K562 (cell line): ENCODE data around the gene GADD45B. TPM values are rescaled to one million over a fixed set of nuclear protein-coding genes. Genes with fewer than 3 reads are reported as not detected.

Experiments
- ATAC-seq: fragments of 200-7000 bp; cut with Tn5 transposase; 3 replicates; pipeline ENCODE4 v1.9.1; 2020; ENCODE audit warnings: moderate library complexity
- BruUV-seq: library from RNA; stranded (reverse); fragments of 400-500 nt; replicated peaks from 2 replicates; lab custom pipeline; 2021; lab: Mats Ljungman, UMichigan
- CTCF ChIA-PET: fragments of 300-600 bp; formaldehyde crosslinking; extraction: SDS; loops from one replicate; lab custom pipeline; 2021; ENCODE audit warnings: low intra/inter-chr PET ratio; lab: Yijun Ruan, JAX
- POLR2A ChIA-PET: fragments of 300-600, 350-650 bp; sonication (Branson Sonifier 250); formaldehyde crosslinking; extraction: SDS; loops from one replicate; lab custom pipeline; 2021; ENCODE audit warnings: antibody characterized with exemption, inconsistent platforms; lab: Yijun Ruan, JAX
- DNase-seq, 4 experiments: peaks; one replicate each; pipeline versions ENCODE4 v3.0.0 to v3.0.0-alpha.2; 2011 to 2018; ENCODE audit warnings: low spot score in 3 of 4, mixed read lengths in 3 of 4; ENCODE audit errors: extremely low read depth in 1 of 4
- FAIRE-seq: peaks from 2 replicates; lab custom pipeline; 2011; peaks lifted over from hg19 to GRCh38; lab: Jason Lieb, UNC
- H2AFZ ChIP-seq: 2 replicates; pipeline ENCODE4 v1.6.0; 2011; ENCODE audit warnings: low read depth, low read length, control low read depth, inconsistent platforms
- H3K27ac ChIP-seq: fragments of 200-600 bp; 3 replicates; pipeline ENCODE4 v1.8.0; 2011; ENCODE audit warnings: low read depth, mild to moderate bottlenecking, control low read depth, inconsistent platforms, low read length, moderate library complexity, mixed read lengths; ENCODE audit errors: extremely low read depth
- H3K27me3 ChIP-seq, 2 experiments: fragments of 300-600 bp in 1 of 2; 2 replicates in 1 of 2; 3 replicates in 1 of 2; pipeline versions ENCODE4 v1.6.0 to v1.8.0; 2011; ENCODE audit warnings: inconsistent platforms in 2 of 2, low read length in 2 of 2, mild to moderate bottlenecking in 1 of 2, mixed read lengths in 1 of 2, moderate library complexity in 1 of 2; ENCODE audit not compliant: control insufficient read depth in 2 of 2, insufficient read depth in 2 of 2
- H3K36me3 ChIP-seq: fragments of 300-600 bp; 3 replicates; pipeline ENCODE4 v1.8.0; 2011; ENCODE audit warnings: mild to moderate bottlenecking, low read length, inconsistent platforms; ENCODE audit not compliant: control insufficient read depth, insufficient read depth
- H3K4me1 ChIP-seq, 2 experiments: fragments of 200-600 bp in 1 of 2; replicated peaks in 1 of 2; 2 replicates in 1 of 2; 3 replicates in 1 of 2; pipeline versions ENCODE4 v1.5.1 to v1.8.0; 2011; ENCODE audit warnings: inconsistent platforms in 2 of 2, low read length in 2 of 2, mild to moderate bottlenecking in 1 of 2, mixed read lengths in 1 of 2, moderate library complexity in 1 of 2; ENCODE audit not compliant: control insufficient read depth in 2 of 2, insufficient read depth in 2 of 2
- H3K4me2 ChIP-seq: 2 replicates; pipeline ENCODE4 v1.6.1; 2011; ENCODE audit warnings: low read length, control low read depth, inconsistent platforms, mixed read lengths; ENCODE audit not compliant: insufficient read depth
- H3K4me3 ChIP-seq: fragments of 200-600 bp; sonication (generic), shearing (Covaris generic); 2 replicates; pipeline ENCODE4 v1.5.1; 2016; ENCODE audit warnings: control low read depth, inconsistent platforms
- H3K79me2 ChIP-seq: fragments of 200-600 bp; 3 replicates; pipeline ENCODE4 v1.8.0; 2011; ENCODE audit warnings: low read length, inconsistent platforms; ENCODE audit not compliant: control insufficient read depth, insufficient read depth
- H3K9ac ChIP-seq, 2 experiments: 2 replicates each; pipeline versions ENCODE4 v1.6.0 to v1.6.1; 2011; ENCODE audit warnings: low read depth in 2 of 2, low read length in 2 of 2, control low read depth in 1 of 2, inconsistent platforms in 1 of 2, mild to moderate bottlenecking in 1 of 2, mixed read lengths in 1 of 2; ENCODE audit not compliant: insufficient read depth in 1 of 2
- H3K9me1 ChIP-seq: one replicate; pipeline ENCODE4 v1.6.0; 2011; ENCODE audit warnings: inconsistent platforms, mild to moderate bottlenecking, low read length, moderate library complexity; ENCODE audit not compliant: control insufficient read depth, insufficient read depth
- H3K9me3 ChIP-seq: replicated peaks from 2 replicates; pipeline ENCODE4 v1.5.1; 2011; ENCODE audit warnings: low read depth, low read length, inconsistent platforms; ENCODE audit not compliant: control insufficient read depth, insufficient read depth
- H4K20me1 ChIP-seq: replicated peaks from 2 replicates; pipeline ENCODE4 v1.6.1; 2011; ENCODE audit warnings: low read length, inconsistent platforms, mixed read lengths; ENCODE audit not compliant: control insufficient read depth, insufficient read depth
- CREBBP ChIP-seq: IDR thresholded peaks from one replicate; pipeline ENCODE4 v1.6.1; 2012; ENCODE audit warnings: low read depth, mild to moderate bottlenecking, control low read depth, inconsistent platforms, low read length
- HNRNPL ChIP-seq: fragments of 200-400 bp; formaldehyde crosslinking; IDR thresholded peaks from 2 replicates; pipeline ENCODE4 v1.6.1; 2017; ENCODE audit warnings: low read depth, mild to moderate bottlenecking, low read length
- HNRNPLL ChIP-seq: fragments of 200-400 bp; formaldehyde crosslinking; IDR thresholded peaks from 2 replicates; pipeline ENCODE4 v1.6.1; 2017; ENCODE audit warnings: low read length, low read depth, mild to moderate bottlenecking; ENCODE audit not compliant: poor library complexity, severe bottlenecking
- KDM1A ChIP-seq, 2 experiments: fragments of 450-650 bp; IDR thresholded peaks; 2 replicates each; pipeline ENCODE4 v1.6.1; 2016; ENCODE audit warnings: mild to moderate bottlenecking in 2 of 2
- NCOA1 ChIP-seq: fragments of 450-650 bp; IDR thresholded peaks from 2 replicates; pipeline ENCODE4 v1.6.1; 2016; ENCODE audit warnings: low read depth
- RBM25 ChIP-seq: fragments of 200-400 bp; formaldehyde crosslinking; IDR thresholded peaks from 2 replicates; pipeline ENCODE4 v1.6.1; 2018; ENCODE audit warnings: low read length, low read depth, moderate library complexity; ENCODE audit not compliant: severe bottlenecking
- ZBED1 ChIP-seq: IDR thresholded peaks from 2 replicates; pipeline ENCODE4 v1.6.1; 2014
- ZNF146 ChIP-seq: IDR thresholded peaks from one replicate; pipeline ENCODE4 v1.6.1; 2018; ENCODE audit warnings: missing compliant biosample characterization; ENCODE audit not compliant: unreplicated experiment
- ZNF174 ChIP-seq: fragments of 250-450 bp; sonication (Bioruptor Pico); IDR thresholded peaks from 2 replicates; pipeline ENCODE4 v1.4.0; 2020; ENCODE audit warnings: mild to moderate bottlenecking
- ZNF197 ChIP-seq: fragments of 200-800 bp; sonication (Bioruptor generic); IDR thresholded peaks from 2 replicates; pipeline ENCODE4 v1.6.1; 2016; ENCODE audit warnings: low read depth, missing genetic modification characterization, missing compliant biosample characterization
- ZNF584 ChIP-seq: fragments of 200-800 bp; sonication (Bioruptor generic); IDR thresholded peaks from 2 replicates; pipeline ENCODE4 v1.6.1; 2016; ENCODE audit warnings: low read depth, mild to moderate bottlenecking, missing genetic modification characterization, missing compliant biosample characterization
- WGBS: fragments of 100-300 bp; shearing (Covaris generic); methylation state at CpG from one replicate; pipeline ENCODE4 v1.1.6; 2016; ENCODE audit warnings: low coverage, mixed read lengths; ENCODE audit not compliant: insufficient coverage; ENCODE audit errors: missing lambda C conversion rate; 5-methylcytosine and 5-hydroxymethylcytosine counted together
- in situ Hi-C: fragments of 300-500 bp; cut with MboI; formaldehyde crosslinking; loops from 4 replicates; pipeline ENCODE4 v1.15.0; 2018; ENCODE audit warnings: inconsistent platforms, mixed read lengths
- intact Hi-C: fragments of 100-400 bp; cut with micrococcal nuclease; formaldehyde crosslinking; loops from 2 replicates; pipeline ENCODE4 v1.14.2; 2022
- polyA plus RNA-seq, 8 experiments: library from polyadenylated mRNA; depleted of rRNA in 4 of 8; stranded (reverse) in 5 of 8; unstranded in 3 of 8; fragments of >200 nt; fragmentation: Nextera tagmentation in 2 of 8; fragmentation: Illumina TruSeq in 1 of 8; extraction: Ambion mirVana in 2 of 8; extraction: Trizol in 1 of 8; gene quantifications; 2 replicates each; pipeline versions ENCODE4 v1.2.1 to v1.2.3, GENCODE V29; 2011 to 2014; ENCODE audit warnings: inconsistent platforms in 1 of 8, missing spikeins in 1 of 8
- total RNA-seq, 7 experiments: library from RNA; depleted of rRNA in 6 of 7; stranded (reverse); fragments of >200 nt in 6 of 7; fragmentation: Illumina TruSeq in 2 of 7; extraction: Trizol in 2 of 7; gene quantifications; 2 replicates each; pipeline versions ENCODE4 v1.2.1 to v1.2.3, GENCODE V29; 2011 to 2021; ENCODE audit warnings: low replicate concordance in 1 of 7
- TF ChIP-seq, protein P1 (sequence below): sonication (generic); formaldehyde crosslinking; IDR thresholded peaks from 2 replicates; pipeline ENCODE4 v1.8.1; 2023; ENCODE audit warnings: mild to moderate bottlenecking, missing genetic modification reagents

GADD45B gene
- total and polyA plus RNA-seq, 9 of the 15 experiments (the other 6 are each of a cell fraction or from before 2014, with no cell fraction given): 0.06 to 4.1 (median 2.1) TPM

DNA sequence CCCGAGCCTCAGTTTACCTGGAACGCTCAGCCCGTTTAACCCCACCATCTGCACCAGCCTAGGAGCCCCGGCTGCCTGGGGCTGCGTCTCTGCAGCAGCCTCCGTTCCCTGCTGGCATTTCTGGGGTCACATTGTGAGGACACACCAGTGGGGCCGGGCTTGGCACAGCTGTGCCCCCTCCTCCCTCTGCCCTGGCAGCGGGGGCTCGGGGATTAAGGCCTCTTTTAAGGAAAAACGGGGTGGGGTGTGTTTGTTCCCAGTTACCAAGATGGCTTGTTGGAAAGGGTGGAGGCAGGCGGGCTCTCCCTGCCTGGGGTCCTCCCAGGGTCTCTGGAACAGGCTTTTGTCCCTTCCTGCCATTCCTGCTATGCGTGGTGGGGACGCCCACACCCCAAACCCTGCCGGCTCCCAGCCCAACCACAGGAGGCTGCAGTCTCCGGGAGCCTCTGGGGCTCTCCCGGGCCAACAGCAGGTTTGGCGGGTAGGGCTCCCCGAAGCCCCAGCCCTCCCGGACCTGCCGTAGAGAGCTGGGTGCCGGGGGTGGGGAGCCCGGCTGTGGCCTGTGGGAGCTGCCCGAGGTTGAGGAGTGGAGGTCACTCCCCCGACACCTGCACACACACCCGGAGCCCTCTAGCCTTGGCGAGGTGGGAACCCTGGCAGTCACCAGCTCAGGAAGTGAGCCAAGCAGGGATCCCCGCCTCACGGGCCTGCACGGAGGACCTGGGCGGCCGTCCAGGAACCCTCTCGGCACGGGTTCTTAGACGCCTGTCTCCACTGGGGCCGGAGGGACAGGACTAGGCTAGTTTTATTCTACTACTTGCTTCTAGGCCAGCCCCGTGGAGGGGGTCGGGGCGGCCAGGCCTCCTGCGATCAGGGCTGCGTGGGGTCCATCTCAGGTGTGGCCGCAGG lies 36.9 kb downstream of the GADD45B start (continued):
- TF ChIP-seq, protein P1, sequence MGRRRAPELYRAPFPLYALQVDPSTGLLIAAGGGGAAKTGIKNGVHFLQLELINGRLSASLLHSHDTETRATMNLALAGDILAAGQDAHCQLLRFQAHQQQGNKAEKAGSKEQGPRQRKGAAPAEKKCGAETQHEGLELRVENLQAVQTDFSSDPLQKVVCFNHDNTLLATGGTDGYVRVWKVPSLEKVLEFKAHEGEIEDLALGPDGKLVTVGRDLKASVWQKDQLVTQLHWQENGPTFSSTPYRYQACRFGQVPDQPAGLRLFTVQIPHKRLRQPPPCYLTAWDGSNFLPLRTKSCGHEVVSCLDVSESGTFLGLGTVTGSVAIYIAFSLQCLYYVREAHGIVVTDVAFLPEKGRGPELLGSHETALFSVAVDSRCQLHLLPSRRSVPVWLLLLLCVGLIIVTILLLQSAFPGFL (CRISPR knock-in tag): no peak

DNA sequence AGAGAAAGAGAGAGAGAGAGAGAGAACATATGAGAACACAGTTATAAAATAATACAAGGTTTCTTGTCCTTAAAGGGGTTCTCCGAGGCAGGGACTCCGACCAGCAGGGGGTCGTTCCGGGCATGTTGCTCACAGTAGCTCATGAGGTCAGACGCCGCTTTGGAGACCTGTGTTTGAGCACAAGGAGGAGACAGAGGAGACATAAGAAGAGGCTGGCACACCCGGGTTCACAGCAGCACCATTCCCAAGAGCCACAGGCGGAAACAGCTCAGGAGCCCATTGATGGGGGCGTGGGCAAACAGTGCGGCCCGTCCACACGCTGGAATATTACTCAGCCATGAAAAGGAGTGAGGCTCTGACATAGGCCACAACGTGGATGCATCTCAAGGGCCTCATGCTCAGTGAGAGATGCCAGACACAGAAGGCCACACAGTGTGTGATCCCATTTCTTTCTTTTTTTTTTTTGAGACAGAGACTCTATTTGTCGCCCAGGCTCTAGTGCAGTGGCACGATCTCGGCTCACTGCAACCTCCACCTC lies 39.1 kb downstream of the GADD45B start:
- DNase-seq: no peak
- Histone ChIP-seq H3K4me2 (no peak overlapping the region), H3K27ac (no peak overlapping the region), H3K36me3 (no peaks in the 10 kb centered on the region), H3K9ac (no peak overlapping the region), H3K9me1 (no peaks in the 10 kb centered on the region), H3K4me1 (peaks cover 0 to 49% of the 10 kb centered on the region in 2 experiments; a peak in 3 of 5 replicates), H3K27me3 (peaks cover 10 to 55% of the 10 kb centered on the region in 2 experiments; a peak in 4 of 5 replicates), H3K4me3 (no peak overlapping the region)
- CTCF ChIA-PET: no interaction called here
- no peak for FAIRE-seq
- POLR2A ChIA-PET: interaction anchor here (0.8 kb wide), 1 partner anchor 19 kb away, joined by 3 read pairs; no protein-coding TSS in a partner anchor
- in situ Hi-C loops: no loop called here
- TF ChIP-seq ZNF146 (CRISPR knock-in tag) (peak; percentile 98), RBM25 (peak; percentile 55), CREBBP (no peak), KDM1A (IDR thresholded peaks at IDR 0.05) (peak in 1 of 2 experiments; percentile 17; a peak in 1 of 4 replicates), ZNF197 (CRISPR knock-in tag) (no peak), ZNF584 (no peak), NCOA1 (no peak), ZNF174 (CRISPR knock-in tag) (no peak), HNRNPL (no peak), HNRNPLL (no peak), ZBED1 (no peak)
- TF ChIP-seq, all 486 proteins: peak for 3
- ATAC-seq: no peak
- Histone ChIP-seq H4K20me1 (no peaks in the 10 kb centered on the region), H3K79me2 (no peaks in the 10 kb centered on the region), H2AFZ (no peak overlapping the region), H3K9me3 (no peaks in the 10 kb centered on the region)
- no TSS peak for BruUV-seq
- 43% methylated on average over 16 of the region's 16 CpGs for WGBS
- intact Hi-C loops: no loop called here
